Stimulated activated CD4-positive, alpha-beta T cell treated with anti-CD3 and anti-CD28 coated beads, Interleukin-4, amount 100 ng/mL, for 48 hours (primary cell): ENCODE results near the gene CTPS2.
"Not testable (repeated sequence)": the region's sequence is repeated elsewhere in the genome, so short reads cannot be mapped to it uniquely, and the experiment has no call there.

ENCODE experiments used
- DNase-seq, 2 donors: peaks; one replicate each; pipeline ENCODE4 v3.0.0-alpha.2; 2020; ENCODE audit warnings: low read depth in 2 of 2

CTPS2 gene

GRCh38 chrX:16653424-16653823 is 59.0 kb downstream of the CTPS2 start:
- no peak for DNase-seq

GRCh38 chrX:16651391-16652024 is 61.0 kb downstream of the CTPS2 start:
- DNase-seq, result no peak

- no peak for DNase-seq
Observed at GRCh38 chrX:16649858-16650257, 62.6 kb downstream of the CTPS2 start, which contains the start of gene S100G. Gene S100G, plus strand, starts transcription at chrX:16650158. Its CDS starts 849 bp downstream, at chrX:16651007.

GRCh38 chrX:16646366-16647138 is 65.9 kb downstream of the CTPS2 start:
- DNase-seq, result no peak

GRCh38 chrX:16643176-16643575 is 69.3 kb downstream of the CTPS2 start:
- DNase-seq, result no peak

- no peak for DNase-seq
Observed at GRCh38 chrX:16640823-16641222, 71.6 kb downstream of the CTPS2 start.

- DNase-seq, result no peak
Observed at GRCh38 chrX:16639966-16640365, 72.5 kb downstream of the CTPS2 start.

- DNase-seq, result no peak
Observed at GRCh38 chrX:16638533-16638932, 73.9 kb downstream of the CTPS2 start.

- DNase-seq, result no peak
Observed at GRCh38 chrX:16635596-16635995, 76.9 kb downstream of the CTPS2 start.

- DNase-seq, result no peak
Observed at GRCh38 chrX:16635040-16635439, 77.4 kb downstream of the CTPS2 start.

- DNase-seq, result no peak
Observed at GRCh38 chrX:16633754-16634153, 78.7 kb downstream of the CTPS2 start.

- no peak for DNase-seq
Observed at GRCh38 chrX:16629909-16630308, 82.6 kb downstream of the CTPS2 start.

GRCh38 chrX:16628946-16629595 is 83.4 kb downstream of the CTPS2 start:
- no peak for DNase-seq

GRCh38 chrX:16628511-16628910 is 84.0 kb downstream of the CTPS2 start:
- DNase-seq, result not testable (repeated sequence)

GRCh38 chrX:16619024-16619423 is 93.4 kb downstream of the CTPS2 start:
- DNase-seq, result no peak

- DNase-seq, result no peak
Observed at GRCh38 chrX:16618422-16618821, 94.0 kb downstream of the CTPS2 start.

GRCh38 chrX:16617382-16617781 is 95.1 kb downstream of the CTPS2 start:
- DNase-seq, result no peak

- DNase-seq, result no peak
Observed at GRCh38 chrX:16612257-16612897, 100.1 kb downstream of the CTPS2 start.

GRCh38 chrX:16610654-16611053 is 101.8 kb downstream of the CTPS2 start:
- not testable (repeated sequence) for DNase-seq

GRCh38 chrX:16610121-16610621 is 102.3 kb downstream of the CTPS2 start:
- DNase-seq, result no peak

- DNase-seq, result no peak
Observed at GRCh38 chrX:16606142-16606720, 106.2 kb downstream of the CTPS2 start.

- no peak for DNase-seq
Observed at GRCh38 chrX:16604337-16604736, 108.1 kb downstream of the CTPS2 start.
